Measurements from ENCODE around the gene FAM174B. TPM values are rescaled to one million over a fixed set of nuclear protein-coding genes. Genes with fewer than 3 reads are reported as not detected.

Gene FAM174B
- total and polyA plus RNA-seq, 10 of the 15 experiments (the other 5 are each of a cell fraction or from before 2014, with no cell fraction given): 0.71 to 15.9 (median 4.2) TPM

- Histone ChIP-seq H3K79me2 (ENCODE audit: control insufficient read depth, insufficient read depth, low read length) (peaks cover 28% of the 10 kb centered on the region), H2AFZ (ENCODE audit: control insufficient read depth, low read depth, low read length) (no peak overlapping the region), H3K9ac (ENCODE audit: control insufficient read depth, insufficient read depth, low read length) (no peak overlapping the region), H3K4me1 (ENCODE audit: control insufficient read depth, insufficient read depth, low read length) (peaks cover 28% of the 10 kb centered on the region), H3K36me3 (ENCODE audit: control insufficient read depth in 2 of 2, insufficient read depth in 2 of 2, low read length in 1 of 2) (peaks cover 2 to 12% of the 10 kb centered on the region in 2 experiments; a peak in 2 of 4 replicates), H3K4me3 (no peak overlapping the region), H3K27ac (ENCODE audit: control insufficient read depth, insufficient read depth) (peak overlapping the region; percentile 42; the same call in 1 of the 2 replicates), H3K4me2 (ENCODE audit: control insufficient read depth, insufficient read depth) (no peak overlapping the region), H3K9me3 (replicated peaks; ENCODE audit: control insufficient read depth, insufficient read depth, low read length) (peaks cover 11% of the 10 kb centered on the region; the same call in 2 of the 3 replicates), H4K20me1 (ENCODE audit: control insufficient read depth, insufficient read depth) (no peaks in the 10 kb centered on the region), H3K27me3 (replicated peaks in 1 of 2; ENCODE audit: control insufficient read depth in 2 of 2, insufficient read depth in 2 of 2, low read length in 1 of 2) (no peaks in the 10 kb centered on the region)
- ChIA-PET CTCF (no interaction called here), RAD21 (ENCODE audit: unreplicated experiment) (no interaction called here), POLR2A (no interaction called here), SMC1A (ENCODE audit: uncharacterized antibody, unreplicated experiment) (interaction anchor here (1.2 kb wide), 1 partner anchor 13 kb away, joined by 3 read pairs; no protein-coding TSS in a partner anchor)
- no peak for FAIRE-seq
- WGBS (ENCODE audit: insufficient coverage, insufficient replicate concordance, low lambda C conversion rate, missing lambda C conversion rate): 64% methylated on average over 8 of the region's 8 CpGs
- intact Hi-C loops (cut with micrococcal nuclease; ENCODE audit: unreplicated experiment) (no loop called here), in situ Hi-C loops (cut with MboI) (no loop called here)
- no peak for ATAC-seq
- DNase-seq (ENCODE audit: low read depth, low spot score): no peak
- TF ChIP-seq IRF4 (IDR thresholded peaks at IDR 0.05; ENCODE audit: low read depth, low read length) (no peak), SRF (IDR thresholded peaks at IDR 0.05; ENCODE audit: low read depth in 2 of 2, low read length in 2 of 2) (no peak), RUNX3 (IDR thresholded peaks at IDR 0.05; ENCODE audit: low read length) (peak; percentile 77), E2F8 (IDR thresholded peaks at IDR 0.05; ENCODE audit: low read depth, partially characterized antibody) (no peak), TCF7 (IDR thresholded peaks at IDR 0.05; ENCODE audit: borderline replicate concordance) (peak; percentile 73; the same call in 1 of the 2 replicates), MTA3 (IDR thresholded peaks at IDR 0.05; ENCODE audit: borderline replicate concordance, low read length) (no peak)
- BruUV-seq (replicated peaks): no TSS peak
Observed at GRCh38 chr15:92633001-92633400, 22.6 kb downstream of the FAM174B start.
